DOHH2 (cell line): ENCODE results near the gene SHC3.

Experiments used
- CTCF ChIP-seq: fragments of 200-600 bp; sonication (generic); IDR thresholded peaks from one replicate; pipeline ENCODE4 v1.5.1; 2014; ENCODE audit warnings: antibody characterized with exemption, mild to moderate bottlenecking, low read depth, low read length; ENCODE audit not compliant: poor library complexity, severe bottlenecking
- EZH2phosphoT487 ChIP-seq: fragments of 200-600 bp; sonication (generic); IDR thresholded peaks from 2 replicates; pipeline ENCODE4 v1.6.1; 2017; ENCODE audit warnings: borderline replicate concordance, mild to moderate bottlenecking, antibody characterized with exemption, low read length, moderate library complexity, mixed read lengths

- TF ChIP-seq CTCF (no peak), EZH2phosphoT487 (no peak)
These were observed 184.7 kb downstream of the SHC3 start for GRCh38 chr9:88993871-88994460.
